HEK293 (cell line): ENCODE measurements around the gene MRNIP.
A peak's percentile ranks its signal among the peaks of the same experiment; 100 is the strongest.

Experiments
- GLIS2 ChIP-seq: fragments of 450-650 bp; formaldehyde crosslinking; IDR thresholded peaks from 2 replicates; pipeline ENCODE4 v1.5.1; 2016; ENCODE audit warnings: missing biosample characterization, missing genetic modification characterization
- SP3 ChIP-seq: fragments of 450-650 bp; formaldehyde crosslinking; IDR thresholded peaks from 2 replicates; pipeline ENCODE4 v1.5.1; 2016; ENCODE audit warnings: missing biosample characterization, missing genetic modification characterization
- YY1 ChIP-seq: fragments of 450-650 bp; formaldehyde crosslinking; IDR thresholded peaks from 2 replicates; pipeline ENCODE4 v1.5.1; 2018; ENCODE audit warnings: missing biosample characterization, missing genetic modification characterization
- ZBTB48 ChIP-seq: fragments of 450-650 bp; formaldehyde crosslinking; IDR thresholded peaks from 2 replicates; pipeline ENCODE4 v1.5.1; 2016; ENCODE audit warnings: missing biosample characterization, missing genetic modification characterization
- ZBTB7A ChIP-seq: fragments of 450-650 bp; formaldehyde crosslinking; IDR thresholded peaks from 2 replicates; pipeline ENCODE4 v1.5.1; 2016; ENCODE audit warnings: low read depth, missing biosample characterization, missing genetic modification characterization
- ZEB2 ChIP-seq: fragments of 450-650 bp; formaldehyde crosslinking; IDR thresholded peaks from 2 replicates; pipeline ENCODE4 v1.5.1; 2016; ENCODE audit warnings: missing biosample characterization, missing genetic modification characterization
- ZNF10 ChIP-seq: fragments of 450-650 bp; formaldehyde crosslinking; IDR thresholded peaks from 2 replicates; pipeline ENCODE4 v1.5.1; 2017; ENCODE audit warnings: missing biosample characterization, missing genetic modification characterization
- ZNF202 ChIP-seq: fragments of 450-650 bp; formaldehyde crosslinking; IDR thresholded peaks from 2 replicates; pipeline ENCODE4 v1.5.1; 2016; ENCODE audit warnings: missing biosample characterization, missing genetic modification characterization, borderline replicate concordance
- ZNF24 ChIP-seq: fragments of 450-650 bp; formaldehyde crosslinking; IDR thresholded peaks from 2 replicates; pipeline ENCODE4 v1.5.1; 2016; ENCODE audit warnings: missing biosample characterization, missing genetic modification characterization
- ZNF335 ChIP-seq: fragments of 450-650 bp; formaldehyde crosslinking; conservative IDR thresholded peaks from 2 replicates; pipeline ENCODE4 v1.5.1; 2016; ENCODE audit warnings: missing biosample characterization, missing genetic modification characterization
- ZNF600 ChIP-seq: fragments of 450-650 bp; formaldehyde crosslinking; IDR thresholded peaks from 2 replicates; pipeline ENCODE4 v1.5.1; 2016; ENCODE audit warnings: missing biosample characterization, missing genetic modification characterization
- ZNF623 ChIP-seq: fragments of 450-650 bp; formaldehyde crosslinking; IDR thresholded peaks from 2 replicates; pipeline ENCODE4 v1.5.1; 2016; ENCODE audit warnings: missing biosample characterization, missing genetic modification characterization
- ZNF629 ChIP-seq: fragments of 450-650 bp; formaldehyde crosslinking; IDR thresholded peaks from 2 replicates; pipeline ENCODE4 v1.5.1; 2017; ENCODE audit warnings: missing biosample characterization, missing genetic modification characterization
- ZNF660 ChIP-seq: fragments of 450-650 bp; IDR thresholded peaks from 2 replicates; pipeline ENCODE4 v1.5.1; 2018; ENCODE audit warnings: missing biosample characterization, mild to moderate bottlenecking, missing genetic modification characterization
- ZNF707 ChIP-seq: fragments of 450-650 bp; formaldehyde crosslinking; IDR thresholded peaks from 2 replicates; pipeline ENCODE4 v1.5.1; 2016; ENCODE audit warnings: missing biosample characterization, missing genetic modification characterization
- ZNF747 ChIP-seq: fragments of 450-650 bp; formaldehyde crosslinking; IDR thresholded peaks from 2 replicates; pipeline ENCODE4 v1.5.1; 2016; ENCODE audit warnings: missing biosample characterization, missing genetic modification characterization
- ZNF785 ChIP-seq: fragments of 450-650 bp; formaldehyde crosslinking; IDR thresholded peaks from 2 replicates; pipeline ENCODE4 v1.5.1; 2016; ENCODE audit warnings: missing biosample characterization, missing genetic modification characterization
- ZNF791 ChIP-seq: fragments of 450-650 bp; formaldehyde crosslinking; IDR thresholded peaks from 2 replicates; pipeline ENCODE4 v1.5.1; 2016; ENCODE audit warnings: missing biosample characterization, missing genetic modification characterization
- ZSCAN30 ChIP-seq: fragments of 450-650 bp; IDR thresholded peaks from 2 replicates; pipeline ENCODE4 v1.5.1; 2018; ENCODE audit warnings: missing biosample characterization, mild to moderate bottlenecking, missing genetic modification characterization, moderate library complexity
- TF ChIP-seq, protein P1 (sequence below): fragments of 450-650 bp; formaldehyde crosslinking; IDR thresholded peaks from 2 replicates; pipeline ENCODE4 v1.5.1; 2016; ENCODE audit warnings: missing biosample characterization, missing genetic modification characterization
- TF ChIP-seq, protein P2 (sequence below): fragments of 450-650 bp; formaldehyde crosslinking; IDR thresholded peaks from 2 replicates; pipeline ENCODE4 v1.5.1; 2016; ENCODE audit warnings: missing biosample characterization, missing genetic modification characterization, borderline replicate concordance
- TF ChIP-seq, protein P3 (sequence below): fragments of 450-650 bp; formaldehyde crosslinking; IDR thresholded peaks from 2 replicates; pipeline ENCODE4 v1.5.1; 2017; ENCODE audit warnings: missing biosample characterization, missing genetic modification characterization
- TF ChIP-seq, protein P4 (sequence below): fragments of 450-650 bp; formaldehyde crosslinking; IDR thresholded peaks from 2 replicates; pipeline ENCODE4 v1.5.1; 2016; ENCODE audit warnings: missing biosample characterization, missing genetic modification characterization
- TF ChIP-seq, protein P5 (sequence below): fragments of 450-650 bp; formaldehyde crosslinking; IDR thresholded peaks from 2 replicates; pipeline ENCODE4 v1.5.1; 2016; ENCODE audit warnings: missing biosample characterization, missing genetic modification characterization
- TF ChIP-seq, protein P6 (sequence below): fragments of 450-650 bp; formaldehyde crosslinking; IDR thresholded peaks from 2 replicates; pipeline ENCODE4 v1.5.1; 2017; ENCODE audit warnings: missing biosample characterization, missing genetic modification characterization
- TF ChIP-seq, protein P7 (sequence below): fragments of 450-650 bp; formaldehyde crosslinking; IDR thresholded peaks from 2 replicates; pipeline ENCODE4 v1.5.1; 2016; ENCODE audit warnings: missing biosample characterization, missing genetic modification characterization, borderline replicate concordance

Gene MRNIP

DNA sequence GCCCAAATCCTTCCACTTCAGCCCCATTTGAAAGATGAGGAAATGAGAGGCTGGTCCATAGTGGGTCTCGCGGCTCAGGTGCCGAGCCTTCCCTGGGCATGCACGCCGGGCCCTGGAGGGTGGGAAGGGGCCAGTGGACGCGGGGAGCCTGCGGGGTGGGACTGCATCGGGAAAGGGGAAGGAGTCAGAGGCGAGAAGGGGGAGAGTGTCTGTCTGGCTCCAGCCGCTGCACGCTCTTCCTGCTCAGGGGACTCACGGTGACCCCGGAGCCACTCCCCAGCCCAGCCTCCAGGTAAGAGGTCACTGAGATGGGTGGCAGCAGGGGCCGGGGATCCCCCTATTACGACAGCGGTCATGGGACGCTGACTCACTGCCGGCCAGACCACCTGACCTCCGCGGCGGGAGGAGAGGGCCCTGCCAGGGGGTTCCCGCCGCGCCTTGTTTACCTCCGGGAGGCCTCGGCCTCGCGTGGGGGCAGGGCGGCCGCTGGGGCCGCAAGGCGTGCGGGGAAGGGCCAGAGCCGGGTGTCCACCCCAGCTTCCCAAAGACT, 39.8 kb downstream of the MRNIP start (continued):
- TF ChIP-seq ZEB2 (peak; percentile 99), ZNF24 (tag by site-specific recombination) (peak; percentile 93), ZNF660 (tag by site-specific recombination) (peak; percentile 96), ZNF623 (tag by site-specific recombination) (peak; percentile 43; the same call in 1 of the 2 replicates), ZNF10 (tag by site-specific recombination) (peak; percentile 93), ZNF747 (tag by site-specific recombination) (no peak), ZNF707 (tag by site-specific recombination) (no peak), ZBTB48 (peak; percentile 85), GLIS2 (tag by site-specific recombination) (peak; percentile 96), ZNF785 (tag by site-specific recombination) (peak; percentile 85; the same call in 1 of the 2 replicates), ZBTB7A (tag by site-specific recombination) (peak; percentile 98), SP3 (peak; percentile 97), ZNF335 (tag by site-specific recombination) (peak; percentile 62), ZNF791 (no peak), ZNF202 (no peak), ZSCAN30 (tag by site-specific recombination) (peak; percentile 96), ZNF600 (peak; percentile 7; the same call in 1 of the 2 replicates), YY1 (0 out of 2 replicates have a peak, but pooled peaks have one; percentile 28), ZNF629 (tag by site-specific recombination) (peak; percentile 99)
- TF ChIP-seq, protein P1, sequence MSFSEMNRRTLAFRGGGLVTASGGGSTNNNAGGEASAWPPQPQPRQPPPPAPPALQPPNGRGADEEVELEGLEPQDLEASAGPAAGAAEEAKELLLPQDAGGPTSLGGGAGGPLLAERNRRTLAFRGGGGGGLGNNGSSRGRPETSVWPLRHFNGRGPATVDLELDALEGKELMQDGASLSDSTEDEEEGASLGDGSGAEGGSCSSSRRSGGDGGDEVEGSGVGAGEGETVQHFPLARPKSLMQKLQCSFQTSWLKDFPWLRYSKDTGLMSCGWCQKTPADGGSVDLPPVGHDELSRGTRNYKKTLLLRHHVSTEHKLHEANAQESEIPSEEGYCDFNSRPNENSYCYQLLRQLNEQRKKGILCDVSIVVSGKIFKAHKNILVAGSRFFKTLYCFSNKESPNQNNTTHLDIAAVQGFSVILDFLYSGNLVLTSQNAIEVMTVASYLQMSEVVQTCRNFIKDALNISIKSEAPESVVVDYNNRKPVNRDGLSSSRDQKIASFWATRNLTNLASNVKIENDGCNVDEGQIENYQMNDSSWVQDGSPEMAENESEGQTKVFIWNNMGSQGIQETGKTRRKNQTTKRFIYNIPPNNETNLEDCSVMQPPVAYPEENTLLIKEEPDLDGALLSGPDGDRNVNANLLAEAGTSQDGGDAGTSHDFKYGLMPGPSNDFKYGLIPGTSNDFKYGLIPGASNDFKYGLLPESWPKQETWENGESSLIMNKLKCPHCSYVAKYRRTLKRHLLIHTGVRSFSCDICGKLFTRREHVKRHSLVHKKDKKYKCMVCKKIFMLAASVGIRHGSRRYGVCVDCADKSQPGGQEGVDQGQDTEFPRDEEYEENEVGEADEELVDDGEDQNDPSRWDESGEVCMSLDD (tag by site-specific recombination): peak; percentile 99
- TF ChIP-seq, protein P2, sequence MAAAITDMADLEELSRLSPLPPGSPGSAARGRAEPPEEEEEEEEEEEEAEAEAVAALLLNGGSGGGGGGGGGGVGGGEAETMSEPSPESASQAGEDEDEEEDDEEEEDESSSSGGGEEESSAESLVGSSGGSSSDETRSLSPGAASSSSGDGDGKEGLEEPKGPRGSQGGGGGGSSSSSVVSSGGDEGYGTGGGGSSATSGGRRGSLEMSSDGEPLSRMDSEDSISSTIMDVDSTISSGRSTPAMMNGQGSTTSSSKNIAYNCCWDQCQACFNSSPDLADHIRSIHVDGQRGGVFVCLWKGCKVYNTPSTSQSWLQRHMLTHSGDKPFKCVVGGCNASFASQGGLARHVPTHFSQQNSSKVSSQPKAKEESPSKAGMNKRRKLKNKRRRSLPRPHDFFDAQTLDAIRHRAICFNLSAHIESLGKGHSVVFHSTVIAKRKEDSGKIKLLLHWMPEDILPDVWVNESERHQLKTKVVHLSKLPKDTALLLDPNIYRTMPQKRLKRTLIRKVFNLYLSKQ (tag by site-specific recombination): no peak
- TF ChIP-seq, protein P3, sequence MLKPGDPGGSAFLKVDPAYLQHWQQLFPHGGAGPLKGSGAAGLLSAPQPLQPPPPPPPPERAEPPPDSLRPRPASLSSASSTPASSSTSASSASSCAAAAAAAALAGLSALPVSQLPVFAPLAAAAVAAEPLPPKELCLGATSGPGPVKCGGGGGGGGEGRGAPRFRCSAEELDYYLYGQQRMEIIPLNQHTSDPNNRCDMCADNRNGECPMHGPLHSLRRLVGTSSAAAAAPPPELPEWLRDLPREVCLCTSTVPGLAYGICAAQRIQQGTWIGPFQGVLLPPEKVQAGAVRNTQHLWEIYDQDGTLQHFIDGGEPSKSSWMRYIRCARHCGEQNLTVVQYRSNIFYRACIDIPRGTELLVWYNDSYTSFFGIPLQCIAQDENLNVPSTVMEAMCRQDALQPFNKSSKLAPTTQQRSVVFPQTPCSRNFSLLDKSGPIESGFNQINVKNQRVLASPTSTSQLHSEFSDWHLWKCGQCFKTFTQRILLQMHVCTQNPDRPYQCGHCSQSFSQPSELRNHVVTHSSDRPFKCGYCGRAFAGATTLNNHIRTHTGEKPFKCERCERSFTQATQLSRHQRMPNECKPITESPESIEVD (tag by site-specific recombination): peak; percentile 13; the same call in 1 of the 2 replicates
- TF ChIP-seq, protein P4, sequence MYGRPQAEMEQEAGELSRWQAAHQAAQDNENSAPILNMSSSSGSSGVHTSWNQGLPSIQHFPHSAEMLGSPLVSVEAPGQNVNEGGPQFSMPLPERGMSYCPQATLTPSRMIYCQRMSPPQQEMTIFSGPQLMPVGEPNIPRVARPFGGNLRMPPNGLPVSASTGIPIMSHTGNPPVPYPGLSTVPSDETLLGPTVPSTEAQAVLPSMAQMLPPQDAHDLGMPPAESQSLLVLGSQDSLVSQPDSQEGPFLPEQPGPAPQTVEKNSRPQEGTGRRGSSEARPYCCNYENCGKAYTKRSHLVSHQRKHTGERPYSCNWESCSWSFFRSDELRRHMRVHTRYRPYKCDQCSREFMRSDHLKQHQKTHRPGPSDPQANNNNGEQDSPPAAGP (tag by site-specific recombination): peak; percentile 94
- TF ChIP-seq, protein P5, sequence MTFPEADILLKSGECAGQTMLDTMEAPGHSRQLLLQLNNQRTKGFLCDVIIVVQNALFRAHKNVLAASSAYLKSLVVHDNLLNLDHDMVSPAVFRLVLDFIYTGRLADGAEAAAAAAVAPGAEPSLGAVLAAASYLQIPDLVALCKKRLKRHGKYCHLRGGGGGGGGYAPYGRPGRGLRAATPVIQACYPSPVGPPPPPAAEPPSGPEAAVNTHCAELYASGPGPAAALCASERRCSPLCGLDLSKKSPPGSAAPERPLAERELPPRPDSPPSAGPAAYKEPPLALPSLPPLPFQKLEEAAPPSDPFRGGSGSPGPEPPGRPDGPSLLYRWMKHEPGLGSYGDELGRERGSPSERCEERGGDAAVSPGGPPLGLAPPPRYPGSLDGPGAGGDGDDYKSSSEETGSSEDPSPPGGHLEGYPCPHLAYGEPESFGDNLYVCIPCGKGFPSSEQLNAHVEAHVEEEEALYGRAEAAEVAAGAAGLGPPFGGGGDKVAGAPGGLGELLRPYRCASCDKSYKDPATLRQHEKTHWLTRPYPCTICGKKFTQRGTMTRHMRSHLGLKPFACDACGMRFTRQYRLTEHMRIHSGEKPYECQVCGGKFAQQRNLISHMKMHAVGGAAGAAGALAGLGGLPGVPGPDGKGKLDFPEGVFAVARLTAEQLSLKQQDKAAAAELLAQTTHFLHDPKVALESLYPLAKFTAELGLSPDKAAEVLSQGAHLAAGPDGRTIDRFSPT (tag by site-specific recombination): peak; percentile 99
- TF ChIP-seq, protein P6, sequence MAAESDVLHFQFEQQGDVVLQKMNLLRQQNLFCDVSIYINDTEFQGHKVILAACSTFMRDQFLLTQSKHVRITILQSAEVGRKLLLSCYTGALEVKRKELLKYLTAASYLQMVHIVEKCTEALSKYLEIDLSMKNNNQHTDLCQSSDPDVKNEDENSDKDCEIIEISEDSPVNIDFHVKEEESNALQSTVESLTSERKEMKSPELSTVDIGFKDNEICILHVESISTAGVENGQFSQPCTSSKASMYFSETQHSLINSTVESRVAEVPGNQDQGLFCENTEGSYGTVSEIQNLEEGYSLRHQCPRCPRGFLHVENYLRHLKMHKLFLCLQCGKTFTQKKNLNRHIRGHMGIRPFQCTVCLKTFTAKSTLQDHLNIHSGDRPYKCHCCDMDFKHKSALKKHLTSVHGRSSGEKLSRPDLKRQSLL (tag by site-specific recombination): 0 out of 2 replicates have a peak, but pooled peaks have one; percentile 37
- TF ChIP-seq, protein P7, sequence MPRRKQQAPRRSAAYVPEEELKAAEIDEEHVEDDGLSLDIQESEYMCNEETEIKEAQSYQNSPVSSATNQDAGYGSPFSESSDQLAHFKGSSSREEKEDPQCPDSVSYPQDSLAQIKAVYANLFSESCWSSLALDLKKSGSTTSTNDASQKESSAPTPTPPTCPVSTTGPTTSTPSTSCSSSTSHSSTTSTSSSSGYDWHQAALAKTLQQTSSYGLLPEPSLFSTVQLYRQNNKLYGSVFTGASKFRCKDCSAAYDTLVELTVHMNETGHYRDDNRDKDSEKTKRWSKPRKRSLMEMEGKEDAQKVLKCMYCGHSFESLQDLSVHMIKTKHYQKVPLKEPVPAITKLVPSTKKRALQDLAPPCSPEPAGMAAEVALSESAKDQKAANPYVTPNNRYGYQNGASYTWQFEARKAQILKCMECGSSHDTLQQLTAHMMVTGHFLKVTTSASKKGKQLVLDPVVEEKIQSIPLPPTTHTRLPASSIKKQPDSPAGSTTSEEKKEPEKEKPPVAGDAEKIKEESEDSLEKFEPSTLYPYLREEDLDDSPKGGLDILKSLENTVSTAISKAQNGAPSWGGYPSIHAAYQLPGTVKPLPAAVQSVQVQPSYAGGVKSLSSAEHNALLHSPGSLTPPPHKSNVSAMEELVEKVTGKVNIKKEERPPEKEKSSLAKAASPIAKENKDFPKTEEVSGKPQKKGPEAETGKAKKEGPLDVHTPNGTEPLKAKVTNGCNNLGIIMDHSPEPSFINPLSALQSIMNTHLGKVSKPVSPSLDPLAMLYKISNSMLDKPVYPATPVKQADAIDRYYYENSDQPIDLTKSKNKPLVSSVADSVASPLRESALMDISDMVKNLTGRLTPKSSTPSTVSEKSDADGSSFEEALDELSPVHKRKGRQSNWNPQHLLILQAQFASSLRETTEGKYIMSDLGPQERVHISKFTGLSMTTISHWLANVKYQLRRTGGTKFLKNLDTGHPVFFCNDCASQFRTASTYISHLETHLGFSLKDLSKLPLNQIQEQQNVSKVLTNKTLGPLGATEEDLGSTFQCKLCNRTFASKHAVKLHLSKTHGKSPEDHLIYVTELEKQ (tag by site-specific recombination): peak; percentile 83; the same call in 1 of the 2 replicates
